HEK293 (cell line): Measurements from ENCODE around the gene DHRS12.

ENCODE experiments used
- CTCF ChIA-PET: fragments of 350-600 bp; formaldehyde crosslinking; extraction: SDS; loops from one replicate; lab custom pipeline; 2021; ENCODE audit warnings: antibody characterized with exemption; lab: Yijun Ruan, JAX
- POLR2A ChIA-PET: fragments of 300-600 bp; formaldehyde crosslinking; extraction: SDS; loops from one replicate; lab custom pipeline; 2020; ENCODE audit warnings: antibody characterized with exemption, inconsistent platforms; lab: Yijun Ruan, JAX
- H3K27ac ChIP-seq: fragments of 200-500 bp; sonication (Bioruptor generic); 2 replicates; pipeline ENCODE4 v1.5.1; 2014; ENCODE audit warnings: low read depth, low read length, control low read depth, inconsistent platforms; ENCODE audit errors: extremely low read depth
- H3K36me3 ChIP-seq, 2 experiments: fragments of 200-500 bp in 1 of 2; sonication (Bioruptor generic) in 1 of 2; 1 replicate in 1 of 2; 2 replicates in 1 of 2; pipeline ENCODE4 v1.5.1; 2014 to 2017; ENCODE audit warnings: inconsistent platforms in 2 of 2, low read length in 2 of 2; ENCODE audit not compliant: control insufficient read depth in 2 of 2, insufficient read depth in 1 of 2
- H3K4me1 ChIP-seq: fragments of 200-500 bp; sonication (Bioruptor generic); 2 replicates; pipeline ENCODE4 v1.5.1; 2014; ENCODE audit warnings: mild to moderate bottlenecking, low read length, inconsistent platforms; ENCODE audit not compliant: control insufficient read depth, insufficient read depth
- H3K4me3 ChIP-seq: 2 replicates; pipeline ENCODE4 v1.5.1; 2011; ENCODE audit warnings: low read depth, mild to moderate bottlenecking, control low read depth, low read length, moderate library complexity
- H3K9me3 ChIP-seq: fragments of 200-500 bp; sonication (Bioruptor generic); 2 replicates; pipeline ENCODE4 v1.5.1; 2014; ENCODE audit warnings: low read depth, low read length, inconsistent platforms; ENCODE audit not compliant: control insufficient read depth, insufficient read depth
- OSR2 ChIP-seq: fragments of 450-650 bp; formaldehyde crosslinking; IDR thresholded peaks from 2 replicates; pipeline ENCODE4 v1.5.1; 2016; ENCODE audit warnings: missing biosample characterization, missing genetic modification characterization
- ZFP41 ChIP-seq: fragments of 450-650 bp; formaldehyde crosslinking; IDR thresholded peaks from 2 replicates; pipeline ENCODE4 v1.5.1; 2016; ENCODE audit warnings: missing biosample characterization, missing genetic modification characterization, borderline replicate concordance
- ZNF146 ChIP-seq: fragments of 450-650 bp; formaldehyde crosslinking; IDR thresholded peaks from 2 replicates; pipeline ENCODE4 v1.5.1; 2016; ENCODE audit warnings: missing biosample characterization, missing genetic modification characterization
- ZNF16 ChIP-seq: fragments of 450-650 bp; formaldehyde crosslinking; IDR thresholded peaks from 2 replicates; pipeline ENCODE4 v1.5.1; 2016; ENCODE audit warnings: low read depth, missing biosample characterization, missing genetic modification characterization
- ZNF184 ChIP-seq: fragments of 450-650 bp; IDR thresholded peaks from 2 replicates; pipeline ENCODE4 v1.5.1; 2018; ENCODE audit warnings: missing biosample characterization, mild to moderate bottlenecking, missing genetic modification characterization
- ZNF391 ChIP-seq: fragments of 450-650 bp; formaldehyde crosslinking; IDR thresholded peaks from 2 replicates; pipeline ENCODE4 v1.5.1; 2016; ENCODE audit warnings: low read depth, missing biosample characterization, missing genetic modification characterization, borderline replicate concordance
- ZNF560 ChIP-seq: fragments of 450-650 bp; formaldehyde crosslinking; IDR thresholded peaks from 2 replicates; pipeline ENCODE4 v1.5.1; 2017; ENCODE audit warnings: missing biosample characterization, missing genetic modification characterization, borderline replicate concordance
- TF ChIP-seq, protein P1 (sequence below): fragments of 450-650 bp; formaldehyde crosslinking; IDR thresholded peaks from 2 replicates; pipeline ENCODE4 v1.5.1; 2016; ENCODE audit warnings: missing biosample characterization, missing genetic modification characterization, borderline replicate concordance
- TF ChIP-seq, protein P2 (sequence below): fragments of 450-650 bp; formaldehyde crosslinking; IDR thresholded peaks from 2 replicates; pipeline ENCODE4 v1.5.1; 2017; ENCODE audit warnings: missing biosample characterization, missing genetic modification characterization
- TF ChIP-seq, protein P3 (sequence below): fragments of 450-650 bp; formaldehyde crosslinking; IDR thresholded peaks from 2 replicates; pipeline ENCODE4 v1.5.1; 2016; ENCODE audit warnings: missing biosample characterization, missing genetic modification characterization
- TF ChIP-seq, protein P4 (sequence below): fragments of 450-650 bp; formaldehyde crosslinking; IDR thresholded peaks from 2 replicates; pipeline ENCODE4 v1.5.1; 2016; ENCODE audit warnings: missing biosample characterization, missing genetic modification characterization
- TF ChIP-seq, protein P5 (sequence below): fragments of 450-650 bp; formaldehyde crosslinking; IDR thresholded peaks from 2 replicates; pipeline ENCODE4 v1.5.1; 2017; ENCODE audit warnings: missing biosample characterization, missing genetic modification characterization
- TF ChIP-seq, protein P6 (sequence below): fragments of 450-650 bp; formaldehyde crosslinking; IDR thresholded peaks from 2 replicates; pipeline ENCODE4 v1.5.1; 2016; ENCODE audit warnings: missing biosample characterization, missing genetic modification characterization
- TF ChIP-seq, protein P7 (sequence below): fragments of 450-650 bp; formaldehyde crosslinking; IDR thresholded peaks from 2 replicates; pipeline ENCODE4 v1.5.1; 2016; ENCODE audit warnings: missing biosample characterization, missing genetic modification characterization

DHRS12 gene

DNA sequence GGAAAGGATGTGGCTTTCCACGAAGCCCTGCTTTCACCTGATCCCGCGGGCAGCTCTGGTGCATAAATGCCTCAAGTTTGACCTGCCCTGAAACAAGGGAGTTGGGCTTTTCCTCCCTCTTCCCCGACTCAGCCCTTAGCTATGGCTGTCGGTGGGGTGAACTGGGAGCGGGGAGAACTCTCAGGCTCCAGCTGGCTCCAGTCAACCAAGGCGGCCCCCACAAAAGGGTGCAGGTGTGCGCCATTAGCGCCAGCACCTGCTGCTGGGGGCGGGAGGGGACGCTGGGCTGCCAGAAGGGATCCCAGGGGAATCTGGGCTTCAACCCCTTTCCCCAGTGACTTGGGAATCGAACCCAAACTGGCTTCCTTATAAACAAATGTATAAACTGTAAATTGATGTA, 7.1 kb upstream of the DHRS12 start:
- no peaks in the 10 kb centered on the region for H3K36me3 ChIP-seq
- TF ChIP-seq ZFP41 (tag by site-specific recombination) (no peak), ZNF16 (no peak), ZNF560 (tag by site-specific recombination) (no peak), ZNF391 (tag by site-specific recombination) (no peak)
- TF ChIP-seq, protein P1, sequence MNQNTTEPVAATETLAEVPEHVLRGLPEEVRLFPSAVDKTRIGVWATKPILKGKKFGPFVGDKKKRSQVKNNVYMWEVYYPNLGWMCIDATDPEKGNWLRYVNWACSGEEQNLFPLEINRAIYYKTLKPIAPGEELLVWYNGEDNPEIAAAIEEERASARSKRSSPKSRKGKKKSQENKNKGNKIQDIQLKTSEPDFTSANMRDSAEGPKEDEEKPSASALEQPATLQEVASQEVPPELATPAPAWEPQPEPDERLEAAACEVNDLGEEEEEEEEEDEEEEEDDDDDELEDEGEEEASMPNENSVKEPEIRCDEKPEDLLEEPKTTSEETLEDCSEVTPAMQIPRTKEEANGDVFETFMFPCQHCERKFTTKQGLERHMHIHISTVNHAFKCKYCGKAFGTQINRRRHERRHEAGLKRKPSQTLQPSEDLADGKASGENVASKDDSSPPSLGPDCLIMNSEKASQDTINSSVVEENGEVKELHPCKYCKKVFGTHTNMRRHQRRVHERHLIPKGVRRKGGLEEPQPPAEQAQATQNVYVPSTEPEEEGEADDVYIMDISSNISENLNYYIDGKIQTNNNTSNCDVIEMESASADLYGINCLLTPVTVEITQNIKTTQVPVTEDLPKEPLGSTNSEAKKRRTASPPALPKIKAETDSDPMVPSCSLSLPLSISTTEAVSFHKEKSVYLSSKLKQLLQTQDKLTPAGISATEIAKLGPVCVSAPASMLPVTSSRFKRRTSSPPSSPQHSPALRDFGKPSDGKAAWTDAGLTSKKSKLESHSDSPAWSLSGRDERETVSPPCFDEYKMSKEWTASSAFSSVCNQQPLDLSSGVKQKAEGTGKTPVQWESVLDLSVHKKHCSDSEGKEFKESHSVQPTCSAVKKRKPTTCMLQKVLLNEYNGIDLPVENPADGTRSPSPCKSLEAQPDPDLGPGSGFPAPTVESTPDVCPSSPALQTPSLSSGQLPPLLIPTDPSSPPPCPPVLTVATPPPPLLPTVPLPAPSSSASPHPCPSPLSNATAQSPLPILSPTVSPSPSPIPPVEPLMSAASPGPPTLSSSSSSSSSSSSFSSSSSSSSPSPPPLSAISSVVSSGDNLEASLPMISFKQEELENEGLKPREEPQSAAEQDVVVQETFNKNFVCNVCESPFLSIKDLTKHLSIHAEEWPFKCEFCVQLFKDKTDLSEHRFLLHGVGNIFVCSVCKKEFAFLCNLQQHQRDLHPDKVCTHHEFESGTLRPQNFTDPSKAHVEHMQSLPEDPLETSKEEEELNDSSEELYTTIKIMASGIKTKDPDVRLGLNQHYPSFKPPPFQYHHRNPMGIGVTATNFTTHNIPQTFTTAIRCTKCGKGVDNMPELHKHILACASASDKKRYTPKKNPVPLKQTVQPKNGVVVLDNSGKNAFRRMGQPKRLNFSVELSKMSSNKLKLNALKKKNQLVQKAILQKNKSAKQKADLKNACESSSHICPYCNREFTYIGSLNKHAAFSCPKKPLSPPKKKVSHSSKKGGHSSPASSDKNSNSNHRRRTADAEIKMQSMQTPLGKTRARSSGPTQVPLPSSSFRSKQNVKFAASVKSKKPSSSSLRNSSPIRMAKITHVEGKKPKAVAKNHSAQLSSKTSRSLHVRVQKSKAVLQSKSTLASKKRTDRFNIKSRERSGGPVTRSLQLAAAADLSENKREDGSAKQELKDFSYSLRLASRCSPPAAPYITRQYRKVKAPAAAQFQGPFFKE (tag by site-specific recombination) = no peak
- TF ChIP-seq, protein P2, sequence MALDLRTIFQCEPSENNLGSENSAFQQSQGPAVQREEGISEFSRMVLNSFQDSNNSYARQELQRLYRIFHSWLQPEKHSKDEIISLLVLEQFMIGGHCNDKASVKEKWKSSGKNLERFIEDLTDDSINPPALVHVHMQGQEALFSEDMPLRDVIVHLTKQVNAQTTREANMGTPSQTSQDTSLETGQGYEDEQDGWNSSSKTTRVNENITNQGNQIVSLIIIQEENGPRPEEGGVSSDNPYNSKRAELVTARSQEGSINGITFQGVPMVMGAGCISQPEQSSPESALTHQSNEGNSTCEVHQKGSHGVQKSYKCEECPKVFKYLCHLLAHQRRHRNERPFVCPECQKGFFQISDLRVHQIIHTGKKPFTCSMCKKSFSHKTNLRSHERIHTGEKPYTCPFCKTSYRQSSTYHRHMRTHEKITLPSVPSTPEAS (tag by site-specific recombination) = no peak
- TF ChIP-seq, protein P3, sequence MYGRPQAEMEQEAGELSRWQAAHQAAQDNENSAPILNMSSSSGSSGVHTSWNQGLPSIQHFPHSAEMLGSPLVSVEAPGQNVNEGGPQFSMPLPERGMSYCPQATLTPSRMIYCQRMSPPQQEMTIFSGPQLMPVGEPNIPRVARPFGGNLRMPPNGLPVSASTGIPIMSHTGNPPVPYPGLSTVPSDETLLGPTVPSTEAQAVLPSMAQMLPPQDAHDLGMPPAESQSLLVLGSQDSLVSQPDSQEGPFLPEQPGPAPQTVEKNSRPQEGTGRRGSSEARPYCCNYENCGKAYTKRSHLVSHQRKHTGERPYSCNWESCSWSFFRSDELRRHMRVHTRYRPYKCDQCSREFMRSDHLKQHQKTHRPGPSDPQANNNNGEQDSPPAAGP (tag by site-specific recombination) = no peak
- TF ChIP-seq, protein P4, sequence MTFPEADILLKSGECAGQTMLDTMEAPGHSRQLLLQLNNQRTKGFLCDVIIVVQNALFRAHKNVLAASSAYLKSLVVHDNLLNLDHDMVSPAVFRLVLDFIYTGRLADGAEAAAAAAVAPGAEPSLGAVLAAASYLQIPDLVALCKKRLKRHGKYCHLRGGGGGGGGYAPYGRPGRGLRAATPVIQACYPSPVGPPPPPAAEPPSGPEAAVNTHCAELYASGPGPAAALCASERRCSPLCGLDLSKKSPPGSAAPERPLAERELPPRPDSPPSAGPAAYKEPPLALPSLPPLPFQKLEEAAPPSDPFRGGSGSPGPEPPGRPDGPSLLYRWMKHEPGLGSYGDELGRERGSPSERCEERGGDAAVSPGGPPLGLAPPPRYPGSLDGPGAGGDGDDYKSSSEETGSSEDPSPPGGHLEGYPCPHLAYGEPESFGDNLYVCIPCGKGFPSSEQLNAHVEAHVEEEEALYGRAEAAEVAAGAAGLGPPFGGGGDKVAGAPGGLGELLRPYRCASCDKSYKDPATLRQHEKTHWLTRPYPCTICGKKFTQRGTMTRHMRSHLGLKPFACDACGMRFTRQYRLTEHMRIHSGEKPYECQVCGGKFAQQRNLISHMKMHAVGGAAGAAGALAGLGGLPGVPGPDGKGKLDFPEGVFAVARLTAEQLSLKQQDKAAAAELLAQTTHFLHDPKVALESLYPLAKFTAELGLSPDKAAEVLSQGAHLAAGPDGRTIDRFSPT (tag by site-specific recombination) = no peak
- TF ChIP-seq, protein P5, sequence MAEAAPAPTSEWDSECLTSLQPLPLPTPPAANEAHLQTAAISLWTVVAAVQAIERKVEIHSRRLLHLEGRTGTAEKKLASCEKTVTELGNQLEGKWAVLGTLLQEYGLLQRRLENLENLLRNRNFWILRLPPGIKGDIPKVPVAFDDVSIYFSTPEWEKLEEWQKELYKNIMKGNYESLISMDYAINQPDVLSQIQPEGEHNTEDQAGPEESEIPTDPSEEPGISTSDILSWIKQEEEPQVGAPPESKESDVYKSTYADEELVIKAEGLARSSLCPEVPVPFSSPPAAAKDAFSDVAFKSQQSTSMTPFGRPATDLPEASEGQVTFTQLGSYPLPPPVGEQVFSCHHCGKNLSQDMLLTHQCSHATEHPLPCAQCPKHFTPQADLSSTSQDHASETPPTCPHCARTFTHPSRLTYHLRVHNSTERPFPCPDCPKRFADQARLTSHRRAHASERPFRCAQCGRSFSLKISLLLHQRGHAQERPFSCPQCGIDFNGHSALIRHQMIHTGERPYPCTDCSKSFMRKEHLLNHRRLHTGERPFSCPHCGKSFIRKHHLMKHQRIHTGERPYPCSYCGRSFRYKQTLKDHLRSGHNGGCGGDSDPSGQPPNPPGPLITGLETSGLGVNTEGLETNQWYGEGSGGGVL (tag by site-specific recombination) = no peak
- H3K4me3 ChIP-seq = no peak overlapping the region
- CTCF ChIA-PET = interaction anchor here (0.6 to 0.9 kb wide), 6 partner anchors 23 to 1988 kb away, joined by 3 to 5 read pairs (median 3); no protein-coding TSS in a partner anchor
- H3K27ac ChIP-seq = no peak overlapping the region
- POLR2A ChIA-PET = no interaction called here
- H3K9me3 ChIP-seq = no peaks in the 10 kb centered on the region
- H3K4me1 ChIP-seq = no peaks in the 10 kb centered on the region

DNA sequence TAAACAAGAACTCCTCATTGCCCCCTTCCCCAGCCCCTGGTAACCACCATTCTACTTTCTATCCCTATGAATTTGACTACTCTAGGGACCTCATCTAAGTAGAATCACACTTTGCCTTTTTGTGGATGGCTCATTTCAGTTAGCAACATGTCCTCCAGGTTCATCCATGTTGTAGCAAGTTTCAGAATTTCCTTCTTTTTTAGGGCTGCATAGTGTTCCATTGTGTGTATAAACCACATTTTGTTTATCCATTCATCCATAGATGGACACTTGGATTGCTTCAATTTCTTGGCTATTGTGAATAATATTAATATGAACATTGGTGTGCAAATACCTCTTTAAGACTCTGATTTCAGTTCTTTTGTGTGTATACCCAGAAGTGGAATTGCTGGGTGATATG, 4.8 kb upstream of the DHRS12 start:
- H3K36me3 ChIP-seq = no peaks in the 10 kb centered on the region
- CTCF ChIA-PET = interaction anchor here (0.7 kb wide), 1 partner anchor 298 kb away, joined by 4 read pairs; no protein-coding TSS in a partner anchor
- TF ChIP-seq ZNF146 = peak; percentile 89
- TF ChIP-seq OSR2 (tag by site-specific recombination) = no peak
- TF ChIP-seq, protein P6, sequence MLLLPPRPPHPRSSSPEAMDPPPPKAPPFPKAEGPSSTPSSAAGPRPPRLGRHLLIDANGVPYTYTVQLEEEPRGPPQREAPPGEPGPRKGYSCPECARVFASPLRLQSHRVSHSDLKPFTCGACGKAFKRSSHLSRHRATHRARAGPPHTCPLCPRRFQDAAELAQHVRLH (tag by site-specific recombination) = no peak
- TF ChIP-seq ZNF184 (tag by site-specific recombination) = no peak
- TF ChIP-seq, protein P7, sequence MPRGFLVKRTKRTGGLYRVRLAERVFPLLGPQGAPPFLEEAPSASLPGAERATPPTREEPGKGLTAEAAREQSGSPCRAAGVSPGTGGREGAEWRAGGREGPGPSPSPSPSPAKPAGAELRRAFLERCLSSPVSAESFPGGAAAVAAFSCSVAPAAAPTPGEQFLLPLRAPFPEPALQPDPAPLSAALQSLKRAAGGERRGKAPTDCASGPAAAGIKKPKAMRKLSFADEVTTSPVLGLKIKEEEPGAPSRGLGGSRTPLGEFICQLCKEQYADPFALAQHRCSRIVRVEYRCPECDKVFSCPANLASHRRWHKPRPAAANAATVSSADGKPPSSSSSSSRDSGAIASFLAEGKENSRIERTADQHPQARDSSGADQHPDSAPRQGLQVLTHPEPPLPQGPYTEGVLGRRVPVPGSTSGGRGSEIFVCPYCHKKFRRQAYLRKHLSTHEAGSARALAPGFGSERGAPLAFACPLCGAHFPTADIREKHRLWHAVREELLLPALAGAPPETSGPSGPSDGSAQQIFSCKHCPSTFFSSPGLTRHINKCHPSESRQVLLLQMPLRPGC (tag by site-specific recombination) = no peak
- TF ChIP-seq, all 188 proteins: peak for 1
- Histone ChIP-seq H3K9me3 (no peaks in the 10 kb centered on the region), H3K27ac (no peak overlapping the region), H3K4me1 (0 out of 2 replicates have a peak, but pooled peaks cover 2% of the 10 kb centered on the region), H3K4me3 (no peak overlapping the region)
- POLR2A ChIA-PET = no interaction called here
